DMS 273 treated with DMSO at 0.1 percent for 48 hours (cell line): ENCODE measurements around the gene GRIPAP1.
"Not testable (repeated sequence)": the region's sequence is repeated elsewhere in the genome, so short reads cannot be mapped to it uniquely, and the experiment has no call there.

Experiments used
- DNase-seq: peaks from one replicate; lab custom pipeline; 2025; lab: John Stamatoyannopoulos, UW

Gene GRIPAP1

DNA sequence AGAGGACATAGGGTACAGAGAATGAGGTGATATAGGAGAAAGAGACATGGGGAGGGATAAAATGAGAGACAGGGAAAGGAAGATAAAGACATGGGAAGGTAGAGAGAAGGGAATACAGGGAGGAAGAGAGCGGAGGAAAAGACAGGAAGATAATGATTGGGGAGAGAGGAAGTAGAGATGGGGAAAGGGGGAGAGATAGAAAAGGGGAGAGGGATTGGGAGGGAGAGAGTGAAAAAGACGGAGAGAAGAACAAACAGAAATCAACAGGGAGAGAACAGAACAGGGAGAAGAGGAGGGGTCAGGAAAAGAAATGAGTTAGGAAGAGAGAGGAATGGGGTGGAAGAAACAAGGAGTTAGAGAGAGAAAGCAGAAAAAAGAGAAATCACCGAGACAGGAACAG lies 4.6 kb downstream of the GRIPAP1 start:
- no peak for DNase-seq

- DNase-seq, result no peak
These were observed 5.1 kb downstream of the GRIPAP1 start for GRCh38 chrX:48996969-48997368.

GRCh38 chrX:48992341-48992740 lies 9.7 kb downstream of the GRIPAP1 start:
- no peak for DNase-seq

DNA sequence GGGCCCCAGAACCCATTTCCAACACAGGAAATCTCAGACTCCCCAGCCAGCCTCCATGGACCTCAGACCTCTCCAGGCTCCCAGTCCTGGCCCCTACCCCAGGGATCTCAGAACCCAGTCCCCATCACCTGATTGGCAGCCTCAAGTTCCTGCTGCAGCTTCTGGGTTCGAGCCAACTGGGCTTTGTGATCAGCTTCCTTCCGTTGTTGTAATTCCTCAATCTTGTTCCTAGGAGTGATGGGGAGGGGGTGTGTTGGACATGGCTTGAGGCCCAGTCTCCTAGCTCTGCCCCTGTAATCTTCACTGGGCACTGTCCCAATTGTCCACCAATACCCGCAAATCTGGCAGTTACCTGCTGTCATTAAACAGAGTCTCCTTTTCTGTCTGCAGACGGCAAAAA lies 12.6 kb downstream of the GRIPAP1 start:
- DNase-seq, result no peak

GRCh38 chrX:48983896-48984295 lies 18.2 kb downstream of the GRIPAP1 start:
- no peak for DNase-seq

DNA sequence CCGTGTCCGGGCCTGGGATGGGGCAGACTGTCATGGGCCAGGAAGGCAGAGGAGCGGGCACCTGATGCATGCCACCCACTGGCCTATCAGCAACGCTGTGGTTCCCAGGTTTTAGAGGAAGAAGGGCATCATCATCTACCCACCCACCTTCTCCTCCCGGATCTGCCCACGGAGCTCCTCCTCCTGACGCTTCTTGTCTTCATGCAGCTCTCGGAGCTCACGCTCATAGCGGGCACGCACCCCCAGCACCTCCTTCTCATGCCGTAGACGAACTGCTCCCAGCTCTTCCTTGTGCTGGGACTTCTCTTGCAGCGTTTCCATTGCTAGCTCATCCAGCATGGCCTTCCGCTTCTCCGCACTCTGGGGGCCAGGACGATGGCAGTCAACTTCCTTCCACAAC lies 19.0 kb downstream of the GRIPAP1 start:
- DNase-seq, result no peak

DNA sequence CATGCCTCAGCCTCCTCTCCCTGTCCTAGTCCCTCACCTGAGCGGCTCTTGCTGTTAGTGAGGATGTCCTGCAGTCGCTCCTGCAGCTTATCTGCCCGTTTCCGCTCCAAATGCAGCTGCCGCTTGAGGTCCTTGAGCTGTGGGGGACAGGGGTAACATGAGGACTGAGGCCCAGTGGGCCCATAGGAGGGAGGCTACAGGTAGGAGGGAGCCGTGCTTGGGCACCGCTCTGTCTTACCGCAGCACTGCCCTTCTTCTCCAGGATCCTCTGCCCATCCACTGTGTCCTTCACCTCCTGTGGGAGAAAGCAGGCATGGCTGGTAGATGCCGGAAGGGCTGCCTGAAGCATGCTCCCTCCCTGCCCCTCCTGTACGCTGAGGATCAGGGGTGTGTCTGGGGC lies 20.9 kb downstream of the GRIPAP1 start:
- DNase-seq, result no peak

DNA sequence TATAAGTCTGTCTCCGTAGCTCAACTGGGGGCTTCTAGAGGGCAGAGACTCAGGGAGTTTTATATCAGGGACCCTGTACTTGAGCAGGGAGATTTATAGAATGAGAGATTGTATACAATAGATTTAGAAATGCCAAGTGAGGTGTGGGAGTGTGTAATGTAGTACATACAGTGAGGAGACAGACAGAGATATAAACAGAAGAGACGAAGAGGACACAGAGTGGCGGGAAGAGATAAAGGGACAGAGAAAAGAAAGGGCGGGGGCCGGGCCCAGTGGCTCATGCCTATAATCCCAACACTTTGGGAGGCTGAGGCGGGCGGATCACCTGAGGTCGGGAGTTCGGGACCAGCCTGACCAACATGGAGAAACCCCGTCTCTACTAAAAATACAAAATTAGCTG lies 21.7 kb downstream of the GRIPAP1 start:
- DNase-seq, result not testable (repeated sequence)

- DNase-seq, result no peak
These were observed 23.8 kb downstream of the GRIPAP1 start for GRCh38 chrX:48978226-48978625.

- DNase-seq, result no peak
These were observed 26.0 kb downstream of the GRIPAP1 start for GRCh38 chrX:48976086-48976485.

DNA sequence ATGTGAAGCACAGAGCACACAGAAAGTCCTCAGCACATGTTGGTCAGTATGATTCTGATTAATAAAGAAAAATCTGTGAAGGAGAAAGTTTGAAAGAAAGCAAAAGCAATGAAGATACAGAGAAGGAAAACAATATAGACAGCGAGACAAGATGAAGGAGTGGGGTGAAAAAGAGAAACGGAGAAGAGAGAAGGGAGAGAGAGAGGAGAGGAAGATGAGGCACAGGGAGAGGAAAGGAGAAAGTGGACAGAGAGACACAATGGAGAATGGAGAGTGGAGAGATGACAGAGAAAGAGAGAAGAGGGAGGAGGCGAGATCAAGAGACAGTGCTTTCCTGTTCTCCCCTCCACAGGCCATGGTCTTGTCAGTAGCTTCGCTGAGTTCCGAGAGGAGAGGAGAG lies 26.5 kb downstream of the GRIPAP1 start:
- DNase-seq, result no peak

DNA sequence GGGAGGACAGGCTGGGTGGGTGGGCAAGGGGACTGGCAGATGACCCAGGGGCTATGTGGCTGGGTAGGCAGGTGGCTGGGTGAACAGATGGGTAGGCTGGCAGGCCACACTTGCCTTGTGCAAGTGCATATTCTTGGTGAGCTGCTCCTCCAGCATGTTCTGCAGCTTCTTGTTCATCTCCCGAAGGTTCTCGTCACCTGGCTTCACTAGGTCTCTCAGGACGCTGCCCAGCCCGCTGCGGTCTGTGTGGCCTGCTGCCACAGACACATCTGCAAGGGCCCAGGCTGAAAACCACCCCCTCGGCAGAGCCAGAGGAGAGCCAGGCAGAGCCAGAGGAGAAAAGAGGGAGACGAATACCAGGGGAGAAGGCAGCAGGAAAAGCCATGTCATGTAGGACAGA lies 27.0 kb downstream of the GRIPAP1 start:
- no peak for DNase-seq

GRCh38 chrX:48974574-48974973 lies 27.5 kb downstream of the GRIPAP1 start:
- DNase-seq, result no peak

DNA sequence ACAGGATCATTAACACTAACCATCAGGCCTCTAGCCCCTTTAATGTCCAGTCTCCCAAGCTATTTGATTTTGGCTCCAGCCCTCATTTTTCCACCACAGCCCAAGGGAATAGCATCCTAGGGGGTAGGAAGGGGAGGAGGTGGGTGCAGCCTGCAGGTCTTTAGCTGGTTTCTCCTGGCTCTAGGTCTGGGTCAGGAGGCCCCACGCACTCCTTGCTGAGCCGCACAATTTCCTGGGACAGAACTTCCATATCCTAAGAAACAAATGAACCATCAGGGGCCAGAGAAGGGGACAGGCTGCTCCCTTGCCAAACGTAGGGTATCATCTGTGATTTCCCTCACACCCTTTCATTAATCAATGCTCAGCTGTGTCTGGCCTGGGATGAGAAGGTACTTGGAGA lies 28.0 kb downstream of the GRIPAP1 start:
- DNase-seq, result no peak

DNA sequence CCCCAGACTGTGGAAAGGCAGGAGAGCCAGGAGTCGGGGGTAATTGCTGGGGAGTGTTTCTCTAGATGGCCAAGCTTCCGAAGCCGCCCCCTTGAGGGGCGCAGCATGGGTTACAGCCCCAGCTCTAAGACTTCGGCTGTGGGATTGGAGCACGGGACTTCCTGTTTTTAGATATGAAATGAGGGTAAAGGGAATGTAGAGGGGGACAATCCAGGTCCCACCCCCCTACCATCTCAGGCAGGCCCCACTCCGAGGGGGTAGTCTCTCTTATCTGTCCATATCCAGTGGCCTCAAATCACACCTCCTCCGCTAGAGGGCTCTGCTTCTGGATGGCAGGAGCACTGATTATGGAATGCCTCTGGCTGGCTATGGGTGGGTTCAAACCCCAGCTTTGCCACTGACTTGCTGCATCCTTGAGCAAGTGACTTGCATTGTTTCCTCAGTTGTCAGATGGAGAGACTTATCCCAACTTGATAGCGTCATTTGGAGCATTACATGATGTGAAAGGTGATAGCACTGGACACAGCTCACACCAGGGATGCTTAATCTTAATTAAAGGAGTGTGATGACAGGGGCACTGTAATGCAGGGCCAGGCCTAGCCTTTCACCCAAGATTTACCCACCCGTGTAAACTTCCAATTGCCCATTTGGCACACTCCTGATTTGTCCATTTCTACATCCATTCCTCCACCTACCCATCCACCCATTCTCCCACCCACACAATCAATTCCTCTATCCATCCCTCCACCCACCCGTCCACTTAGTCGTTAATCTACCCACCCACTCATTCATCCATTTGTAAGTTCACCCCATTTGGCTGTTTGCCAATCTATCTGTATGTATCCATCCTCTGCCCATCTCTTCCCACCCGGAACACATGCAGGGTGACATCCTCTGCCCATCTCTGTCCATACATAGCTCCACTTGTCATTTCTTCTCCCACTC lies 29.6 kb downstream of the GRIPAP1 start:
- DNase-seq, result no peak

GRCh38 chrX:48971249-48972219 lies 30.5 kb downstream of the GRIPAP1 start, which contains the start of gene KCND1:
Gene KCND1, minus strand, starts transcription at chrX:48971844. Its CDS starts 1,573 bp downstream, at chrX:48970271.
- no peak for DNase-seq

DNA sequence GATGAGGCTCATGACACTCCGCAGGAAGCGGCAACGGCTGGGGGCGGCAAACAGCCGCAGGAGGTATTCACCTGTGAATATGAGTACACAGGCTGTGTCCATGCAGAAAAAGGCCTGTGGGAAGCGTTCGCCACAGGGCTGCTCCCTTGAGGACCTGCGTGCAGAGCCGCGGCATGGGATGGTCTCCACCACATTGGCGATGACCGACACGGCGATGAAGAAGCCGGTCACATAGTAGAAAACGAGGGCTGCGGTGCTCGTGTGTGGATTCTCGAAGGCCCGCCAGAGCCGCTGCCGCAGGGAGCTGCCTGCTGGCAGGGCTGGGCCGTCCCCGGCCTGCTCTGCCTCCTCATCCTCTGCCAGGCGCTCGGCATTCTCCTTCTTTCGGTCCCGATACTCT lies 32.6 kb downstream of the GRIPAP1 start:
- DNase-seq, result no peak

DNA sequence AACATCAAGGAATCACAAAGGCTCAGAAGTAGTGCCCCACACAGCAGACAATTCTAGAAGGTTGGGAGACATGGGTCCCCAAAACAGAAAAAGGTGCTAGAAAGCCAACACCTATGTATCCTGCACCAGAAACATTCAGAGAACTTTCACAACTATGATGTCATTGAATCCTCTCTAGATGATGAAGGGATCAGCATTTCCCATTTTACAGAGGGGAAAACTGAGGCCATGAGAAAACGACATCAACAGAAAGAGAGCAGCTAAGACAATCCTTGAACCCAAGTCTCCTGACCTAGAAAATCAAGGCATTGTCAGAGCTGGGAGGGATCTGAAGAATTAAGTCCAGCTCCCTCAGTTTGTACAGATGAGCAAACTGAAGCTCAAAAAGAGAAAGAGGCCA lies 33.7 kb downstream of the GRIPAP1 start:
- DNase-seq, result no peak

GRCh38 chrX:48966796-48967579 lies 35.1 kb downstream of the GRIPAP1 start:
- DNase-seq, result no peak

GRCh38 chrX:48965959-48966358 lies 36.1 kb downstream of the GRIPAP1 start:
- no peak for DNase-seq

DNA sequence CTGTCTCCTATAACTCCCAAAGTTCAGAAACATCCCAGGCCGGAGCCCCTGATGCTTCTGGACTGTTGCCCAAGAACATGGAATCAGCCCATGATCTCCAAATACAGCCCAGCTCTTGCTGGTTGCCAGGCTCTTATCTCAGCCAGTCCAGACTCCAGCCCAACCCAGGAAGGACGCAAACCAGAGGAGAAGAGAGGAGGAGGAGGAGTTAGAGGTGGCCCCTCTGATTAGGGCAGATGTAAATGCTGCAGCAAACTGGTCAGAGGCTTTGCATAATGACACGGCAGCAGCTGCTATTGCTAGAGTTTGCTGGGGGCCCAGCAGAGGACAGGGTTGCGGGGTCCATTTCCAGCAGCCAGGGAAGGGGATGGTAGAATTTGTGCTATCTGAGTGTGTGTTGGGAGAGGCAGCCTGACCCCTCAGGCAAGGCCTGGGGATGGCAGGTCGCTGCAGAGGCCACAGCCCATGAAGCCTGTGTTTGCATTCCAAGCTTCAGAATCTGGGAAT lies 40.4 kb downstream of the GRIPAP1 start:
- no peak for DNase-seq

GRCh38 chrX:48960291-48960690 lies 41.8 kb downstream of the GRIPAP1 start:
- no peak for DNase-seq
